ENCODE measurements around the gene HSH2D. TPM values are rescaled to one million over a fixed set of nuclear protein-coding genes. Genes with fewer than 3 reads are reported as not detected.

The HSH2D gene, protein sequence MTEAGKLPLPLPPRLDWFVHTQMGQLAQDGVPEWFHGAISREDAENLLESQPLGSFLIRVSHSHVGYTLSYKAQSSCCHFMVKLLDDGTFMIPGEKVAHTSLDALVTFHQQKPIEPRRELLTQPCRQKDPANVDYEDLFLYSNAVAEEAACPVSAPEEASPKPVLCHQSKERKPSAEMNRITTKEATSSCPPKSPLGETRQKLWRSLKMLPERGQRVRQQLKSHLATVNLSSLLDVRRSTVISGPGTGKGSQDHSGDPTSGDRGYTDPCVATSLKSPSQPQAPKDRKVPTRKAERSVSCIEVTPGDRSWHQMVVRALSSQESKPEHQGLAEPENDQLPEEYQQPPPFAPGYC
- total RNA-seq (2013; cell fraction: nucleolus; rRNA removed) = 70.0 and 81.1 TPM in 2 replicates
- total RNA-seq (2014; rRNA removed) = 118 and 121 TPM in 2 replicates
- 88.4 and 92.6 TPM in 2 replicates for total RNA-seq (2014; rRNA removed; fragmentation: Illumina TruSeq; extraction: Trizol)
- total RNA-seq (2021) = 81.7 and 87.8 TPM in 2 replicates
- 60.0 TPM for polyA plus RNA-seq (2011; ENCODE audit: low read depth)
- 63.2 and 88.2 TPM in 2 replicates for polyA plus RNA-seq (2011; rRNA removed)
- polyA plus RNA-seq (2011; cell fraction: cytosol; rRNA removed) = 126 and 139 TPM in 2 replicates
- 119 and 132 TPM in 2 replicates for polyA plus RNA-seq (2011; cell fraction: nucleus; rRNA removed)
- 84.2 and 96.9 TPM in 2 replicates for polyA plus RNA-seq (2012)
- polyA plus RNA-seq (2014; fragmentation: Illumina TruSeq; extraction: Trizol) = 64.8 and 105 TPM in 2 replicates
- polyA plus RNA-seq (2014; fragmentation: Nextera tagmentation; extraction: Ambion mirVana) = 10 to 100 TPM; 22.0 to 27.2 TPM
- 141 and 145 TPM in 2 replicates for polyA plus RNA-seq (2014; rRNA removed)
- polyA plus RNA-seq (2016; fragmentation: Nextera tagmentation; extraction: Ambion mirVana) = 10 to 100 TPM; 82.0 to 90.3 TPM
- polyA minus RNA-seq (2011; rRNA and poly(A)+ RNA removed) = 31.7 and 67.1 TPM in 2 replicates
- polyA minus RNA-seq (2011; cell fraction: cytosol; rRNA and poly(A)+ RNA removed) = 19.8 and 25.6 TPM in 2 replicates
- polyA minus RNA-seq (2011; cell fraction: nucleus; rRNA and poly(A)+ RNA removed) = 19.5 and 39.2 TPM in 2 replicates
- Bru-seq, nascent RNA = percentile 90 among the genes with signal in this experiment
- percentile 82 among the genes with signal in this experiment for BruChase-seq, experiment 1, labeled RNA remaining after a 6-hour chase
- percentile 83 among the genes with signal in this experiment for BruChase-seq, experiment 2, labeled RNA remaining after a 2-hour chase
- long read RNA-seq, experiment 1, transcript HSH2D-206 (6 exons, 1,957 nt) = major isoform, 21 of 42 reads
- long read RNA-seq, experiment 1, partial matches to known transcripts = 1 of 42 reads
- long read RNA-seq, experiment 1, other reads (novel, unspliced or antisense) = 19 of 42 reads
- long read RNA-seq, experiment 2, transcript HSH2D-206 (6 exons, 1,957 nt) = major isoform, 64 of 111 reads
- long read RNA-seq, experiment 2, partial matches to known transcripts = 8 of 111 reads
- long read RNA-seq, experiment 2, other reads (novel, unspliced or antisense) = 36 of 111 reads

DNA sequence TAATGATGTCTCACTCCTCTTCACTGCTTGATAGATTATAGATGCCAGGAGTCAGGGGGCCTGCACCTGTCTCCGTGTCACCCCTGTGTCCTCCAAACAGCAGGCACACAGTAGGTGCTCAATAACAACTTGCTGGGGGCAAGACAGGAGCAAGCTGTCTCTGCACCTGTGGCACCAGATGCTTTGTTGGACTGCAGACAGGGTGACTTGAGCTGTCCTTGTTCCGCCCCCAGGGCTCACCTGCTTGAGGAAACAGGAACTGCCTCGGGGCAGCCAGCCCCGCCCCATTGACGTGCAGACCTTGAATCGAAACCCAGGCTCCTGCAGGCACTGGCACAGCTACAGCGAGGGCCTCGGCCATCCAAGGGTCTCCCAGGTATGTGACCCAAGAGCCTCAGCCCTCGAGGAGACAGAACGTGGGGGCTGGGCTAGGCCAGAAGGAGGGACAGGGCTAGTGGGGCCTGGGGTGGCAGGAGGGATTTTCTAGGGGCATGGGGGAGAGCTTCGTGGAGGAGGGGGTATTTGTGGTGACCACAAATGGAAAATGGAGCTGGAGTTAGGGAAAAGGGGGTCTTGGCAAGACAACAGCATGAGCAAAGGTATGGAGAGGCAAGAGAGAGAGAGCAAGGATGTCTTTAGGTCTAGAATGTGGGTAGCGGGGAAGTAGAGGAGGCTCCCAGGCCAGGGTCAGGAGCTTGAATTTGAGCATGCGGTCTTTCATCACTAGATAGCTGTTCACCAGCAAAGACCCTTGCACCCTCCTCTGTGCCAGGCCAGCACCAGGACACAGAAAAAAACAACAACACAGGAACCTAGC is at the start of gene HSH2D:
Gene HSH2D, plus strand, starts transcription at position 287 of the 817 bp plus-strand sequence. CDS start 5,066 bp downstream, outside the sequence.
- peak; percentile 70 for ATAC-seq
- Histone ChIP-seq H3K4me1 (ENCODE audit: control insufficient read depth, insufficient read depth, low read length) (peaks cover 37% of the 10 kb centered on the region), H3K9me3 (replicated peaks; ENCODE audit: control insufficient read depth, insufficient read depth, low read length) (no peaks in the 10 kb centered on the region; the same call in 2 of the 3 replicates), H3K27me3 (replicated peaks in 1 of 2; ENCODE audit: control insufficient read depth in 2 of 2, insufficient read depth in 2 of 2, low read length in 1 of 2) (no peaks in the 10 kb centered on the region), H3K36me3 (ENCODE audit: control insufficient read depth in 2 of 2, insufficient read depth in 2 of 2, low read length in 1 of 2) (peaks cover 0 to 2% of the 10 kb centered on the region in 2 experiments; a peak in 2 of 4 replicates), H2AFZ (ENCODE audit: control insufficient read depth, low read depth, low read length) (no peak within 1 kb of the TSS), H4K20me1 (ENCODE audit: control insufficient read depth, insufficient read depth) (peaks cover 6% of the 10 kb centered on the region), H3K9ac (ENCODE audit: control insufficient read depth, insufficient read depth, low read length) (peak within 1 kb of the TSS; percentile 98), H3K4me3 (peak within 1 kb of the TSS; percentile 92), H3K27ac (ENCODE audit: control insufficient read depth, insufficient read depth) (peak within 1 kb of the TSS; percentile 99), H3K4me2 (ENCODE audit: control insufficient read depth, insufficient read depth) (peak within 1 kb of the TSS; percentile 84), H3K79me2 (ENCODE audit: control insufficient read depth, insufficient read depth, low read length) (peaks cover 52% of the 10 kb centered on the region)
- intact Hi-C loops (cut with micrococcal nuclease; ENCODE audit: unreplicated experiment) (loop anchor here (1.0 to 5.0 kb wide), 2 partner anchors 25 to 444 kb away; no protein-coding TSS in a partner anchor), in situ Hi-C loops (cut with MboI) (no loop called here)
- peak; percentile 90 for DNase-seq (ENCODE audit: low read depth, low spot score)
- ChIA-PET SMC1A (ENCODE audit: uncharacterized antibody, unreplicated experiment) (interaction anchor here (0.7 to 9.6 kb wide), 20 partner anchors 8 to 474 kb away, joined by 3 to 135 read pairs (median 5); partner anchors contain the start of genes AP1M1, CIB3, FAM32A and RAB8A), RAD21 (ENCODE audit: unreplicated experiment) (interaction anchor here (0.9 to 4.0 kb wide), 19 partner anchors 7 to 68 kb away, joined by 3 to 80 read pairs (median 5); partner anchors contain the start of genes AP1M1, FAM32A, RAB8A and TPM4), CTCF (interaction anchor here (0.7 to 8.2 kb wide), 15 partner anchors 9 to 444 kb away, joined by 3 to 111 read pairs (median 6); partner anchors contain the start of genes FAM32A, RAB8A and TPM4), POLR2A (interaction anchor here (0.6 to 7.2 kb wide), 20 partner anchors 9 to 1762 kb away, joined by 3 to 174 read pairs (median 4); partner anchors contain the start of genes ADGRE5, CIB3, FAM32A and RAB8A)
- BruUV-seq (replicated peaks) = TSS peak; percentile 86
- FAIRE-seq = no peak
- WGBS (ENCODE audit: insufficient coverage, insufficient replicate concordance, low lambda C conversion rate, missing lambda C conversion rate) = under 1% methylated on average over 13 of the region's 13 CpGs
- TF ChIP-seq JUNB (IDR thresholded peaks at IDR 0.05) (peak; percentile 16), LARP7 (IDR thresholded peaks at IDR 0.05) (0 out of 2 replicates have a peak, but pooled peaks have one; percentile 12), STAT1 (conservative IDR thresholded peaks at IDR 0.05) (no peak), STAT3 (IDR thresholded peaks at IDR 0.05; ENCODE audit: low read depth, low read length) (no peak), SMAD5 (IDR thresholded peaks at IDR 0.05; ENCODE audit: low read depth) (peak; percentile 84; the same call in 1 of the 2 replicates), MEF2A (IDR thresholded peaks at IDR 0.05; ENCODE audit: insufficient read depth, low read depth, low read length) (no peak), TAF1 (IDR thresholded peaks at IDR 0.05; ENCODE audit: borderline replicate concordance, low read depth, low read length) (peak; percentile 87), MTA3 (IDR thresholded peaks at IDR 0.05; ENCODE audit: borderline replicate concordance, low read length) (no peak), IKZF1 (conservative IDR thresholded peaks at IDR 0.05) (peak; percentile 34; the same call in 1 of the 2 replicates), ZSCAN29 (IDR thresholded peaks at IDR 0.05) (no peak), CHD2 (IDR thresholded peaks at IDR 0.05; ENCODE audit: borderline replicate concordance, low read depth, low read length) (no peak; the same call in 1 of the 2 replicates)
- TF ChIP-seq, protein P1, sequence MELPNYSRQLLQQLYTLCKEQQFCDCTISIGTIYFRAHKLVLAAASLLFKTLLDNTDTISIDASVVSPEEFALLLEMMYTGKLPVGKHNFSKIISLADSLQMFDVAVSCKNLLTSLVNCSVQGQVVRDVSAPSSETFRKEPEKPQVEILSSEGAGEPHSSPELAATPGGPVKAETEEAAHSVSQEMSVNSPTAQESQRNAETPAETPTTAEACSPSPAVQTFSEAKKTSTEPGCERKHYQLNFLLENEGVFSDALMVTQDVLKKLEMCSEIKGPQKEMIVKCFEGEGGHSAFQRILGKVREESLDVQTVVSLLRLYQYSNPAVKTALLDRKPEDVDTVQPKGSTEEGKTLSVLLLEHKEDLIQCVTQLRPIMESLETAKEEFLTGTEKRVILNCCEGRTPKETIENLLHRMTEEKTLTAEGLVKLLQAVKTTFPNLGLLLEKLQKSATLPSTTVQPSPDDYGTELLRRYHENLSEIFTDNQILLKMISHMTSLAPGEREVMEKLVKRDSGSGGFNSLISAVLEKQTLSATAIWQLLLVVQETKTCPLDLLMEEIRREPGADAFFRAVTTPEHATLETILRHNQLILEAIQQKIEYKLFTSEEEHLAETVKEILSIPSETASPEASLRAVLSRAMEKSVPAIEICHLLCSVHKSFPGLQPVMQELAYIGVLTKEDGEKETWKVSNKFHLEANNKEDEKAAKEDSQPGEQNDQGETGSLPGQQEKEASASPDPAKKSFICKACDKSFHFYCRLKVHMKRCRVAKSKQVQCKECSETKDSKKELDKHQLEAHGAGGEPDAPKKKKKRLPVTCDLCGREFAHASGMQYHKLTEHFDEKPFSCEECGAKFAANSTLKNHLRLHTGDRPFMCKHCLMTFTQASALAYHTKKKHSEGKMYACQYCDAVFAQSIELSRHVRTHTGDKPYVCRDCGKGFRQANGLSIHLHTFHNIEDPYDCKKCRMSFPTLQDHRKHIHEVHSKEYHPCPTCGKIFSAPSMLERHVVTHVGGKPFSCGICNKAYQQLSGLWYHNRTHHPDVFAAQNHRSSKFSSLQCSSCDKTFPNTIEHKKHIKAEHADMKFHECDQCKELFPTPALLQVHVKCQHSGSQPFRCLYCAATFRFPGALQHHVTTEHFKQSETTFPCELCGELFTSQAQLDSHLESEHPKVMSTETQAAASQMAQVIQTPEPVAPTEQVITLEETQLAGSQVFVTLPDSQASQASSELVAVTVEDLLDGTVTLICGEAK (IDR thresholded peaks at IDR 0.05; ENCODE audit: borderline replicate concordance) = no peak
